GM19372 (cell line): ENCODE data around the gene GOLGA6L26.
"Not testable (repeated sequence)": the region's sequence is repeated elsewhere in the genome, so short reads cannot be mapped to it uniquely, and the experiment has no call there.

Experiments
- ATAC-seq: cut with Tn5 transposase; IDR thresholded peaks from one replicate; pipeline ENCODE4 v1.9.1; 2021; ENCODE audit warnings: mild to moderate bottlenecking, low read depth, moderate library complexity; ENCODE audit not compliant: unreplicated experiment

The GOLGA6L26 gene, protein sequence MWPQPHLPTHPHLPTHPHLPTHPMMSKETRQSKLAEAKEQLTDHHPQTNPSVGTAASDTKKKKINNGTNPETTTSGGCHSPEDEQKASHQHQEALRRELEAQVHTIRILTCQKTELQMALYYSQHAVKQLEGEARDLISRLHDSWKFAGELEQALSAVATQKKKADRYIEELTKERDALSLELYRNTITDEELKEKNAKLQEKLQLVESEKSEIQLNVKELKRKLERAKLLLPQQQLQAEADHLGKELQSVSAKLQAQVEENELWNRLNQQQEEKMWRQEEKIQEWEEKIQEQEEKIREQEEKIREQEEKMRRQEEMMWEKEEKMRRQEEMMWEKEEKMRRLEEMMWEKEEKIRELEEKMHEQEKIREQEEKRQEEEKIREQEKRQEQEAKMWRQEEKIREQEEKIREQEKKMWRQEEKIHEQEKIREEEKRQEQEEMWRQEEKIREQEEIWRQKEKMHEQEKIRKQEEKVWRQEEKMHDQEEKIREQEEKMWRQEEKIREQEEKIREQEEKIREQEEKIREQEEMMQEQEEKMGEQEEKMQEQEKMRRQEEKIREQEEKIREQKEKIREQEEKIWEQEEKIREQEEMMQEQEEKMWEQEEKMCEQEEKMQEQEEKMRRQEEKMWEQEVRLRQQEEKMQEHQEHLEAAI

DNA sequence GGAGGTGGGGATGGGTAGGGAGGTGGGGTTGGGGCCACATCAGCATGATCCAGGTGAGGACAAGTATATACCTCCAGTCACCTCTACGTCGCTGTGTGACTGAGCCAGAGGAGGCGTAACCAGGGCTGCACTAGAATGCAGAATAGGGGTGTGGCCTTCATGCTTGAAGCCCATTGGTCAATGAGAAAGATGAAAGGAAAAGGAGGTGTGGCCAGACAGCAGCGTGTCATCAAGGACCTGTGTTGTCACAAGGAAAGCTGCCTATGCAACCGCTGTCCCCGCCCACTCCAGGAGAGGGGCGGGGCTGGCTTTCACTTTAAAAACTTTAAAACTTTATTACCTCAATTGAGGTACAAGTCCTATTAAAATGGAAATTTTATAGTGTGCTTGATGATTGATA, at the start of gene GOLGA6L26:
TSS of gene GOLGA6L26 (minus strand) at position 101 of the 400 bp plus-strand sequence. CDS start at position 40, 61 bp downstream.
- not testable (repeated sequence) for ATAC-seq

DNA sequence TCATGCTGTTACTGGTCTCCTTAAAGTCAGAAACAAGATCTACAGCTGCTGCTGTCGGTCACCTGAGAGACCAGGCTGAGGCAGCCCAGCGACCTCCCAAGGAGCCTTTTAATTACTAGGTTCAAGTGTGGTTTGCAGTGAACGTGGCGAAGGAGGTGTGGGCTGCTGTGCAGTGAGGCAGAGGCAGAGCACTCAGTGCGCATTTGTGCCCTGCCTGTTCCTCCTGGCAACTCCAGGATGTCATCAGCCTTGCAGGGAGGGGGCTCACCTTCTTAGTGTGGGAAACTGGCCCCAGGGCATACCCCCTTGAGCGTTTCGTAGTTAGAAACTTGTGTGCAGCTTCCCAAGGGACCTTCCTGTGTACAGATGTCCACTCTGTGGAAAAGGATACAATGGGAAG, 47.2 kb upstream of the GOLGA6L26 start:
- ATAC-seq = not testable (repeated sequence)

DNA sequence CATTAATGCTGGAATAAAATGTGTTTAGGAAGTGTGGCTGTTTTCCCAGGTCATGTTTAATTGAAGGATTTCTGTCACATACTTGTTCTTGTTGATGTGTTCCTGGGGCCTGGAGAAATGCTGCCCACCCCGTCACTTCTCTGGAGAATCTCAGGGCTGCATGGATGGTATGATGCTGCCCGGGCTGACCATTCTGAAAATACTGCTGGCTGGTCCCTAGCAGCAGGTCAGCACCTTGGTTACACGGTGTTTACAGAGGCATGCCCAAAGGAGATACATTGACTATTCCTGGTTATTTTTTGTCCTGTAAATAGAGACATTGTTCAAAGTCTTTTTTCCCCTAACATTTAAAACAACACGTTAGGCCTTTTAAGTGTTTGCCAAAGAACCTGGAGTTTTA, 46.7 kb upstream of the GOLGA6L26 start:
- ATAC-seq = not testable (repeated sequence)

DNA sequence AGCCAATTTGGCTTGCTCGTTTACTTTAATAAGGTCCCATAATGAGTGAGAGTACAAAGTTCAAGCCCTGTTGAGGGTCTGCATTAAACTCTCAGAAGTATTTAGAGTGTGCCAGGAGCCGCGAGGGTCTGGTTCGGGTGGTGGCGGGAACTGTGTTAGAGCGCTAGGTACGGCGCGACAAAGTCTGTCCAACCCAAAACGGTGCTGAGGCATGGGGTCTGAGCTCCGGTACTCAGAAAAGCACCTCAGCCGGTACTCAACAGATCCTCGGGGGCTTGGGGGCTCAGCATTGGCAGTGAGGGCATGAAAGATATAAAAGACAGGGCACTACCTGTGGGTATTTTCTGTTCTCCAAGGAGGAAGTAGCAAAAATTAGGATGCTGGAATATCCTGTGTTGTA, 45.0 kb upstream of the GOLGA6L26 start:
- not testable (repeated sequence) for ATAC-seq

DNA sequence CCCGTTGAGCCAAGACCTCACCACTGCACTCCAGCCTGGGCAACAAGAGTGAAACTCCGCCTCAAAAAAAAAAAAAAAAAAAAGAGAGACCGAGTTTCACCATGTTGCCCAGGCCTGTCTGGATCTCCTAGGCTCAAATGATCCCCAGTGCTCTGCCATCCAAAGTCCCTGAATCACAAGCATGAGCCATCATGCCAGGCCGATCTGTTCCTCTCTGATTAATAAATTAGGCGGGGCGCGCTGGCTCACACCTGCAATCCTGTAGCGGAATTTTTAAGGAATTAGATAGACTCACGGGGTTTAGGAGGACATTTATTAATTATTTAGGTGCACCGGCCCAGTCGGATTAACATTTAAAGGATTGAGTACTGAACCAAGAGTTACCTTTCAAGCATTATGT, 40.2 kb upstream of the GOLGA6L26 start:
- not testable (repeated sequence) for ATAC-seq

DNA sequence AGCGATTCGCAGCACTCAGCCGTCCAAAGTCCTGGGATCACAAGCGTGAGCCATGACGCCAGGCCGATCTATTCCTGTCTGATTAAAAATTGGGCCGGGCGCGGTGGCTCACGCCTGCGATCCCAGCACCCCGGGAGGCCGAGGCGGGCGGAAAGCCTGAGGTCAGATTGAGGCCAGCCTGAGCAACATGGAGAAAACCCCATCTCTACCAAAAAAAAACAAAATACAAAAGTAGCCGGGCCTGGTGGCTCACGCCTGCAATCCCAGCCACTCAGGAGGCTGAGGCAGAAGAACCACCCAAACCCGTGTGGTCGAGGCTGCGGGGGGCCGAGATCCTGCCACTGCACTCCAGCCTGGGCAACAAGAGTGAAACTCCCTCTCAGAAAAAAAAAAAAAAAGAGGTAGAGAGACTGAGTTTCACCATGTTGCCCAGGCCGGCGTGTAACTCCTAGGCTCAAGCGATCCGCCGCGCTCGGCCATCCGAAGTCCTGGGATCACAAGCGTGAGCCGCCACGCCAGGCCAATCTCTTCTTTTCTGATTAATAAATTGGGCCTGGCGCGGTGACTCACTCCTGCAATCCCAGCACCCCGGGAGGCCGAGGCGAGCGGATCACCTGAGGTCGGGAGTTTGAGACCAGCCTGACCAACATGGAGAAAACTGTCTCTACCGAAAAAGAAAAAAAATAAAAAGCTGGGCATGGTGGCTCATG, 39.0 kb upstream of the GOLGA6L26 start:
- not testable (repeated sequence) for ATAC-seq

DNA sequence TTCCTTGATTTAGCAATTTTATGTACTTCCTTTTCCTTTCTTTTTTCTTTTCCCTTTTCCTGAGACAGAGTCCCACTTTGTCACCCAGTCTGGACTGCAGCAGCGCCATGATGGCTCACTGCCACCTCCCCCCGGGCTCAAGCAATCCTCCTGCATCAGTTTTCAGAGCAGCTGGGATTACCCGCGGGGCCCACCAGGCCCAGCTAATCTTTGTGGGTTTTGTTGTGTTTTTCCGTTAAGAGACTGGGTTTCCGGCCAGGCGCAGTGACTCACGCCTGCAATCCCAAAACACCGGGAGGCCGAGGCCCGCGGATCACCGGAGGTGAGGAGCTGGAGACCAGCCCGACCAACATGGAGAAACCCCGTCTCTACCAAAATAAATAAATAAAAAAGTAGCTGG, 38.3 kb upstream of the GOLGA6L26 start:
- no peak for ATAC-seq

DNA sequence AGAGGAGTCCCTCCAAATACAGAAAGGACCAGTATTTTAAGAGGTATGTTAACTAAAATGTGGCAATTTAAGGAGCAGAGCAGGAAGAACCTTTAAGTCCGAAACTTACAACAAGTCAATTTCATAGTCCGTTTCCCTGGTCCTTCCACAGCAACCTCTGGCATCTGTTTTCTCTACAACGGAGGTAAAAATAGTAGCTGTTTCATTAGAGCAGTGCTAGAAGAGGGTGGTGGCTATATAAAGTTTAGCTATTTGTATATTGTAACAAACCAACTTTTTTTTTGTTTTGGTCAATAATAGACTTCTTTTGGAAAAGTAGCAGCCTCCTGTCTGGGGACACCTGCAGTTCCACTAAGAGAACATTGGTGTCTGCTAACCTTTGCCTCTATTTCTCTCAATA, 37.9 kb upstream of the GOLGA6L26 start:
- ATAC-seq = not testable (repeated sequence)

DNA sequence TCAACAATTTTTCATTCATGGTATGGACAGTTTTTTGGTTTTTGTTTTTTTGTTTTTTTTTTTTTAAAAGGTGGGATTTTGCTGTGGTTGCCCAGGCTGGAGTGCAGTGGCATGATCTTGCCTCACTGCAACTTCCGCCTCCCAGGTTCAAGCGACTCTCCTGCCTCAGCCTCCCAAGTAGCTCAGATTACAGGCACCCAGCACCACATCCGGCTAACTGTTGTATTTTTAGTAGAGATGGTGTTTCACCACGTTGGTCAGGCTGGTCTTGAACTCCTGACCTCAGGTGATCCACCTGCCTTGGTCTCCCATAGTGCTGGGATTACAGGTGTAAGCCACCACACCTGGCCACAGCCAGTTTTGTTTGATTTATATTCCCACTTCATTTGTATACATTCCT, 37.1 kb upstream of the GOLGA6L26 start:
- not testable (repeated sequence) for ATAC-seq

DNA sequence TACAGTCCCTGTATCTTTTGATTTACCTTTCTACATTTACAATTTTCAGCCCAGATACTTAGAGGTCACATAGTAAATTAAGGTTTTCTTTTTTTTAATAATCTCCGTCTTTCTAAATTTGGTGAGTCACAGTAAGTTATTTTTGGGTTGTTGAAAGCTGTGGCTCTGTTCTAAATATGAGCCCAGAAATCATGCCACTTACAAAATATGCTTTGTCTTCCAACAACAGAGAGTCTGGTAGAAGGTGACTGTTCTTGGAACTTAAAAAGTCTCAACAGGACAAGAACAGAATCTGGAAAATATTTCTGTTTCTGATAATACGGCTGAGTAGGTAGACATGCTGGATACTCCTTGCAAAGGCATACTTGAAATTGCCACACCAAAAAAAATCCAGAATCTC, 36.6 kb upstream of the GOLGA6L26 start:
- no peak for ATAC-seq

DNA sequence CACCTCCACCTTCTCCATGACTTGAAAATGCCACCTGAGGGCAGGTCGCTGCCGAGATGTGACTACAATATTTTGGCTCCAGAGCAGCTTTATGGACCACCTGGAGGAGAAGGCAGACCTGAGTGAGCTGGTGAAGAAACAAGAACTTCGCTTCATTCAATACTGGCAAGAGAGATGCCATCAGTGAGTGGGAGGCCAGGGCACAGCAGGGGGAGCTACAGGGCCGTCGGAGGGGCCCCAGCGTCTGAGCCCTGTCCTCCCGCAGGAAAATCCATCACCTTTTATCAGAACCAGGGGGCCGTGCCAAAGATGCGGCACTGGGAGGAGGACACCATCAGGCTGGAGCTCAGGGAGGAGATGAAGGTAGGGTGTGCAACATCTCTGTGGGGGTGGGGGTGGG, 30.3 kb upstream of the GOLGA6L26 start:
- not testable (repeated sequence) for ATAC-seq

DNA sequence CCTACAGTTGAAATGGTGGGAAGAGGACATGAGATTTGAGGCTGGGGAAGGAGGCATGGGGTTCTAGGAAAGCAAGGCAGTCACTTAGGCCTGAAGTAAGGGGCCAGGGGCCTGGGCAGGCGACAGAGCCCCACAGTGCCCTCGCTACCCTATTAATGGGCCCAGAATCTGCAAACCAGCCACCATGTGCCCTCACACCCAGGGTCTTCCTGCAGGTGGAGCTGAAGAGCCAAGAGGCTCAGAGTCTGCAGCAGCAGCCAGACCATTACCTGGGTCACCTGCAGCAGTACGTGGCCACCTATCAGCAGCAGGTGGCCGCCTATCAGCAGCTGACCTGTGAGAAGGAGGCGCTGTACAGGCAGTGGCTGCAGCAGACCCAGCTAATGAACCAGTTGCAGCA, 28.6 kb upstream of the GOLGA6L26 start:
- not testable (repeated sequence) for ATAC-seq

DNA sequence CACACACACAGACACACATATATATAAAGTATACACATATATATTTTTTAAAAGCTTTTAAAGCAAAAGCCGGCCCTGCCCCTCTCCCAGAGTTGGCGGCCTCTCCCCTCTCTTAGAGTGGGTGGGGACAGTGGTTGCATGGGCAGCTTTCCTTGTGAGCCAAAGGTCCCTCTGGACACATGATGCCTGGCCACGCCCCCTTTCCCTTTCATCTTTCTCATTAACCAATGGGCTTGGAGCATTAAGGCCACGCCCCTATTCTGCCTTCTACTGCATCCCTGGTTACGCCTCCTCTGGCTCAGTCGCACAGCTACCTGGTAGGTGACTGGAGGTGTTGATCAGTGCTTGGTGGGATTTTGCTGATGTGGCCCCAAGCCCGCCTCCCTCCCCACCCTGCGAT, 20.5 kb upstream of the GOLGA6L26 start, which contains the start of gene GOLGA8S:
TSS of gene GOLGA8S (plus strand) at position 301 of the 400 bp plus-strand sequence. CDS start at position 363, 62 bp downstream.
- ATAC-seq = not testable (repeated sequence)

DNA sequence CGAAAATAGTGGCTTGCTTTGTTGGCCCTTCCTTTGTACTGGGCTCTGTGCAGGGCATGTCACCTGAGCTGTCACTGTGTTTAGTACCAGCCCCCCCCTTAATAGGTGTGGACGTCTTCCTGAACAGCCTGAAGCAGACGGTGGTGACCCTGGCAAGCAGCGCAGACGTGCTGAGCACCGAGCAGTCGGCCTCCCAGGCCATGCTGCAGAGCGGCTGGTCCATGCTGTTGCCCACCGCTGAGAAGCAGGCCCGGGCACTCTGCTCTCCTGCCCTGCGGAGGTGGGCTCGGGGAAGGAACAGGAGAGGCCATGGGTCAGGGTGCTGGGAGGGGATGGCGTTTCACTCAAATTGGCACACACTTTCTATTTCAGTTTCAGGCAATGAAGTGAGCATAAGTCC, 22.8 kb downstream of the GOLGA6L26 start:
- ATAC-seq = not testable (repeated sequence)

DNA sequence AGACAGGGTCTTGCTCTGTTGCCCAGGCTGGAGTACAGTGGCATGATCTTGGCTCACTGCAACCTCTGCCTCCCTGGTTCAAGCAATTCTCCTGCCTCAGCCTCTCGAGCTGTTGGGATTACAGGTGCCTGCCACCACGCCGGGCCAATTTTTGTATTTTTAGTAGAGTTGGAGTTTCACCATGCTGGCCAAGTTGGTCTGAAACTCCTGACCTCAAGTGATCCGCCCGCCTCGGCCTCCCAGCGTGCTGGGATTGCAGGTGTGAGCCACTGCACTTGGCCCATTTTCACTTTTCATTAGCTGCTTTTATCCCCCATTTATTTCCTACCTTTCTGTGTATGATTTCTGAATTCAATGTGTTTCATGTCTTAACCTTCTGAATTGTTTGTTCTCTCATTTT, 28.1 kb downstream of the GOLGA6L26 start:
- not testable (repeated sequence) for ATAC-seq

DNA sequence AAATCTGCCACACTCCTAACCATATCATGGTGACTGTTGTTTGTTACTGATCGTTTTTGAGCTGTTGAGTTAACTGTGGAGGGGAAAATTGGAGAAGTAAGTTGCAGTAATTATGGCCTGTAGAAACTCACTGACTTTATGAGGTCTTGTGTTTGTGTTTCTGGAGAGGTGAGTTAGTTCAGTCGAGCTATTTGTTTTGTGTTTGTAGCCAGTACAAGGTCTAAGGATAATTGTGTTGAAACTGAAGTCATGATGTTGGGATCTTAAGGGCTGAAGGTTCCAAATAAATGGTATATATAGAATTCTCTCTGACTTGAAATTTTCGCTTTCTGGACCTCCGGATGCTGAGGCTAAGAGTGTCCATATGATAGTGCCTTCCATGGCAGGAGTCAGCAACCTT, 29.2 kb downstream of the GOLGA6L26 start:
- not testable (repeated sequence) for ATAC-seq

DNA sequence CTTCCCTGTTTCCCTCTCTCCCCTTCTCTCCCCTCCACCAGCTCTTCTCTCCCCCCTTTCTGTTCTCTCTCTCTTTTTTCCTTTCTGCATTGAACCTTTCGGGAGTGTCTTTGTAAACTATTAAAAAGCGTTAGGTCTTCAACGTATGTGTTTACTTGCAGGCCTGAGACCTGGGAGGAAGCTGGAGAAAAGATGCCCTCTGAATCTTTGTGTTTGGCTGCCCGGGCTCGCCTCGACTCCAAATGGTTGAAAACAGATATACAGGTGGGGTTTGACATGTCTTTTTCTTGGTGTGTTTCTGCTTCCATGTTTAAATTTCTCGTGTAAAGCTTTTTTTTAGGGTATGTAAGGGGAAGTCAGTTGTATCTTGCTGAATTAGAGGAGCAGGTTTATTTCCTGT, 29.7 kb downstream of the GOLGA6L26 start:
- not testable (repeated sequence) for ATAC-seq

DNA sequence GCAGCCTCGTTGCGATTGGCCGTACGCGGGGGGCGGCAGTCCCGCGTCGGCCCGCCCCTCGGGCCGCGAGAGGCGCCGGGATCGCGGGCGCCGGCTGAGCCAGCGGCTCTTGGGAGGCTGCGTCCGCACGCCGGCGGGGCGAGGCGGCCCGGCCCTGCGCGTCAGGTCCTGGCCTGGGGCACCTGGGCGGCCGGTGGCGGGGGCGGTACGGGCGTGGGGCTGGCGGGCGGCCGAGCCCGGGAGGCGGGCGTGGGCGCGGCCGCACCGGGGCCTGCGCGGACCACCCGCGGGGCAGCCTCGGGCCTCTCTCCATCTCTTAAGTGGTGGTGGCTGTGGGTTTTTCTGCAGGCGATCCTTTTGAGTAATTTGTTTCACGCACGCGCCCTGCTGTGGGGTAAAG, 30.3 kb downstream of the GOLGA6L26 start:
- not testable (repeated sequence) for ATAC-seq

DNA sequence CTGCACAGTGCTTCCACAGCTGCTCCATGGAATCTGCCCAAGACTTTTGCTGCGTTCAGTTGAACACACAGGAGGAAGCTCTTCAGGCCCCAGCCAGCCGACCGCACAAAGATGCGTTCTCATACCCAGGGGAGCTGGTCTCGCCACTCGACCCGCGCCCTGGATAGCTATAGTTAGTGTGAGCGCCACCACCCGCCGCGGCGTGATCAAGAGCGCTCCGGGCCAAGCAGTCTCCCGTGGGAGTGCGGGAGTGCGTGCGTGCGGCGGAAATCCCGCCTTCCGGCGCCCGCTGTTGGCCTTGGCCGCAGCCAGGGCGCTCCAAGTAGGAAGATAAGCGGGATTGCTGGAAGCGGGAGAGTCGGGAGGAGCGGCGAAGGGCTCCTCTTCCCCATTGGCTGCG, 30.8 kb downstream of the GOLGA6L26 start:
- not testable (repeated sequence) for ATAC-seq
